GM19452 (cell line): ENCODE data around the gene COL4A6.
A peak's percentile ranks its signal among the peaks of the same experiment; 100 is the strongest.

Experiments used
- ATAC-seq: cut with Tn5 transposase; IDR thresholded peaks from one replicate; pipeline ENCODE4 v1.9.1; 2021; ENCODE audit not compliant: unreplicated experiment

The COL4A6 gene

DNA sequence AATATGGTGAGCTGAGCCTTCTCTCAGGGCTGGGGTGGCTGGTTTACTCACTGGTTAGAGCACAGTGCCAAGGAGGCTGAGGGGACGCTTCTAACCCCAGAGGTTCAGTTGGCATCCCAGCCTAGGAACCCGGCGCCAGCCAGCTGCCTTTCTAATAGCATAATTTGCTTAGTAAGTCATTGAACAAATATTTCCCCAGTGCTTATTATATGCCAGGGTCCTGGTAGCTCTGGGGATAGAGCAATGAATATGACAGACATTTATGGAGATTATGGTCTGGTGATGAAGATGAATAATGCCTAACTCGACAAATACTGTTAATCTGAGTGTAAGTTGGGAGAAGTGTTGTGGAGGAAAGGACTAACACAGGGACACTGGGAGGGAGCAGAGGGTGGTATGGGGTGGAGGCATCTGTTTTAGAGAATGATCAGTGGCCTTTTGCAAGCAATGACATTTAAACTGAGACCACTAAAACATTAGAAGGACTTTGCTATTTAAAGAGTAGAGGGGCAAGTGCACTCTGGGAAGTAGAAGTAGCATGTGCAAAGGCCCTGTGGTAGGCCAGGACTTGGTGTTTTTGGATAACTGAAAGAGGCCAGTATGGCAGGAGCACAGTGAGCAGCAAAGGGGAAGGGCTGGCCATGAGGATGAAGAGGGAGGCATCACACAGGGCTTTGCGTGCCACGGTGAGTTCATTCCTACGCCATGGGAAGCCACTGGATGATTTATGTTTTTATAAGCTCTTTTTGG lies 274.7 kb downstream of the COL4A6 start:
- no peak for ATAC-seq

GRCh38 chrX:108162265-108162664 lies 276.0 kb downstream of the COL4A6 start:
- ATAC-seq, result no peak

DNA sequence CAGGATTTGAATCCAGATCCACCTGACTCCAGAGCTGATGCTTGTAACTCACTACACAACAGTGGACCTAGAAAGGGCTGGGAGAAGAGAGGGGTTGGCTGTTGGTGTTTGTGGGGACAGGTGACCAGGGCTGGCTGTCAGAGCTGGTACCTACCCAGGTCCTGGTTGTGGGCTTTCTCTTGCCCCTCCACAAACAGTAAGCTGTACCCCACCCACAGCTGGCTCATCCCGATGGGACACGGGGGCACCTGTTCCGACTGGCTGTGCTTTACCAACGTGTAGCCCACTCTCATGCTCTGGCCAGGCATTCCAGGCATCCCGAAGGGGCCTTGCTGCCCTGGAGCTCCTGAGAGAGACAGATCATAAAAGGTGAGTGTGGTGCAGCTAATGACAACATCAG lies 277.9 kb downstream of the COL4A6 start:
- ATAC-seq, result no peak

GRCh38 chrX:108159028-108159670 lies 279.1 kb downstream of the COL4A6 start:
- no peak for ATAC-seq

GRCh38 chrX:108157628-108158027 lies 280.6 kb downstream of the COL4A6 start:
- no peak for ATAC-seq

GRCh38 chrX:108156934-108157466 lies 281.2 kb downstream of the COL4A6 start:
- no peak for ATAC-seq

GRCh38 chrX:108156082-108156481 lies 282.1 kb downstream of the COL4A6 start:
- no peak for ATAC-seq

DNA sequence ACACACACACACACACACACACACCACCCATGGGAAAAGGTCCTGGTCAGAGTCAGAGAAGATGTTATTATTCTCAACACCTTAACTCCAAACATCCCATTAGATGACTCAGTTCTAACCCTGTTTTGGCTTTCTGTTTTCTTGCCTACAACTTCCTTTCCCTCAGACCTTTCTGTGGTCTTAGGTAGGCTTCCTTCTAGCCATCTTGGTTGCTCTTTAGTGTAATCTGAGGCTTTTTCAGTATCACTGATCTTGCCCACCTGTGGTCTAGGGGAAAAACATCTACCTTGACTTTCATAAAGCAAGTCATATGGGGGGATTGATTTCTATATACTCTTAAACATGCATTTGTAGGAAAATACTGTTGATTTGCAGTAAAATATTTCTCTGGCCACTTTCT lies 289.7 kb downstream of the COL4A6 start:
- peak; percentile 96 for ATAC-seq

GRCh38 chrX:108138814-108139702 lies 299.2 kb downstream of the COL4A6 start:
- ATAC-seq, result no peak

DNA sequence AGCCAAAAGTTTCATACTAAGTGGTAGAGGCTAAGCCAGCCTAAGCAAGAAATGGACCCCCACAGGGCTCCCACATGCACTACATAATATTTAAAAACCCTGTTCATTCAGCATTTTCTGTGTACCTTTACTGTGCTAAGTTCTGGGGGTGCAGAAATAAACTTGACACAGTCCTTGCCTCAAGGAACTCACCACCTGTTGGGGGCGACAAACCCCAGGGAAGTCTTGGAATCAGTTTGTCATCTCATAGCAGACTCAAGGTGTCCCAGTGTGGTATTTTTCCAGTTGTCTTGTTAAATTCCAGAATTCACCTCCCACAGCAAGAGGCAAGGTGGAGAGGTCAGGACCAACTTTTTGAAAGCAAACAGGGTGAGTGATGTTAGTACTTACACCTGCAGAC lies 303.5 kb downstream of the COL4A6 start:
- no peak for ATAC-seq

- ATAC-seq, result no peak
These were observed 305.3 kb downstream of the COL4A6 start for GRCh38 chrX:108132876-108133275.

DNA sequence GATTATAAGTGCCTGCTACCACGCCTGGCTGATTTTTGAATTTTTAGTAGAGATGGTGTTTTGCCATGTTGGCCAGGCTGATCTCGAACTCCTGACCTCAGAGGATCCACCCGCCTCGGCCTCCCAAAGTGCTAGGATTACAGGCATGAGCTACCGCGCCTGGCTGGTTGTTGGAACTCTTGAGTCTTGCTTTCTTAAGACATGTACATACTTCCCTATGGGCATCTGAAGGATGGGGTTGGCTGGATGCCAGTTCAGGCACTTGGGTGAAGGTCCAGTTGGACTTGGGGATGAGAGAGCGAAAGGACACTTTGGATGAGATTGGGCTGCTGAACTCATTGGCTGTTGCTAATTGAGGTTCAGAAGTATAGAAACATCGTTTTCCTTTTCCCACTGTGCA lies 306.2 kb downstream of the COL4A6 start:
- ATAC-seq, result no peak

GRCh38 chrX:108131471-108131870 lies 306.8 kb downstream of the COL4A6 start:
- ATAC-seq, result no peak

- ATAC-seq, result no peak
These were observed 307.3 kb downstream of the COL4A6 start for GRCh38 chrX:108130889-108131288.

DNA sequence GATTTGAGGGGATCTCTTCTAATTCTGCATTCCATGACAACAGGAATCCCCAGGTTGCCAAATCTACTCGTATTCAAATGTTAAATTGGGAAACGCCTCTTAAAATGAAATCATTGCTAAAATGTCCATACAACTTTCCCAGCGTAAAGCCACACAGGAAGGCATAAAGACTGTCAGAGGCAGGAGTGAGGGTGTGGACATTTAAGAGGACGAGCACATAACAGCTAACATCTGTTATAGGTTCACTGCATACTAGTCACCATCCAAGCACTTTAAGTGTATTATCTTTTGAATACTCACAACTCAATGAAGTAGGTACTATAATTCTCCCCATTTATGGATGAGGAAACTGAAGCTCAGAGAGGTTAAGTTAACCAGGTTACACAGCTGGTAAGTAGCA lies 311.1 kb downstream of the COL4A6 start:
- no peak for ATAC-seq

- no peak for ATAC-seq
These were observed 311.6 kb downstream of the COL4A6 start for GRCh38 chrX:108126661-108127060.

DNA sequence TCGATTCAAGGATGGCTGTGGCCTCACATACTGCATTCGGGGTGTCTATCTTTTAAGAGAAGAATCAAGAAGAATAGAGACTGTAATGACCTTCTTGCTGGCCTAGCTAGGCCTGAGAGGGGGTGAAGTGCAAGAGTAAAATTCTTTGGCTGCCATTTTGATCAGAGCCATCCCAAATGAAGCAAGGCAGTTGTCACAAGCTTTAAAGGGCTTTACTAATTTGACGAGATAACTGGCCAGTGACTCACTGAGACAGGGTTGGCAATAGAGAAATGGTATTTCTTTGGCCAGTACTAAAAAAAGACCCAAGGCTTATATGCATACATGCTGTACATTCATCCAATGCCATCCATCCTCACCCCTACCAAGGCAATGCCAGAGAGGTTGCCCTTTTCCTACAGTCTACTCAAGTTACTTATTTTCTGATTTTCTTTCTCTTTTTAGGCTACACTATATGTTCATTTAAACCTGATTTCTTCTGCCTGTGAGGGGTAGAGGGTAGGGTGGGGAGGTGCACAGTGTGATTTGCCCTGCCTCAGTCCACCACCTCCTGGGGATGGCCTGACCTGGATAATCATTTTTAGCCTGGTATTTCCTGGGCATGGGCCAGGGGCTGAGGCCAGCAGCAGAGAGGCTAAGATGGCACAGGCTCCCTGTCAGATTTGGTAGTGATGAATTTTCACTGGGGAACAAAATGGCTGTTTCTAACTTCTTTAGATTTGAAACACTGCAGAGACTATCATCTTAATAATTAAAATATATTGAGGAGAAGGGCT lies 314.4 kb downstream of the COL4A6 start:
- no peak for ATAC-seq

DNA sequence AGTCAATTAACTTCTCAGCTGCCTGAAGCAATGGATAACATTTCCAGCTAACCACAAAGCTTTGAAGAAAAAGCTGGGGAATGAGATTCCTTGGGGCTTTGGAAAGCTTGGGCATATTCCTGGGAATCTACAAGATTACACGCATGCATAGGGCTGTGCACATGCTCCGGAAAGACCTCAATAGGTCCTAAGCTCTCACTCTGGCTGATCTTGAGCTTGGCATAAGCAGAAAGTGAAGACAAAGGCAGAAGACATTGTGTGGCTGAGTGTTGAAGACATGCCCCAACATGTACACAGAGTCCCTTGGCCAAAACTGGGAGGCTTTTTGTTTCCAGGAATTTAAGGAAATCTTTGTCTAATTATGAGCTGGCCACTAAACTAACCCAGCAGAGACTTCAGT lies 315.5 kb downstream of the COL4A6 start:
- ATAC-seq, result no peak

GRCh38 chrX:108121291-108121690 lies 316.9 kb downstream of the COL4A6 start:
- ATAC-seq, result no peak

GRCh38 chrX:108117988-108118387 lies 320.2 kb downstream of the COL4A6 start:
- ATAC-seq, result no peak

DNA sequence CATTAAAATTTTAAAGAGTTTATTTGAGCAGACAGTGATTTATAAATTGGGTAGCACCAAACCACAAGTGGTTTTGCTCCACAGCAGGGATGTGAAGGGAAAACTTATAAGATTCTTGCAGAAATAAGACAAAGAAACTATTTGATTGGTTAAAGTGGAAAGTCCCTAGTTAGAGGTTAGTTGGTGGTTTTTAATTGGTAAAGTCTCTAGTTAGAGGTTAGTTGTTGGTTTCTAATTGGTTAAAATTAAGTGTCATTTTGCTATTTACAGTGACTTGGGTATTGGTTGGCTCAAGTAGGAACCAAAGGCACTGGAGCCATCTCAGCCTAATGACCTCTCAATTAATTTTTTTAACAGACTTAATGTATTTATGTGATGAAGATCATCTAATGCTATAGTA lies 323.7 kb downstream of the COL4A6 start:
- ATAC-seq, result no peak
